ENCODE data around the gene ITPKA.

GRCh38 chr15:41480396-41481140 lies 13.1 kb upstream of the ITPKA start:
- no peak for TF ChIP-seq POLR2AphosphoS5 (IDR thresholded peaks at IDR 0.05)
- no peak for TF ChIP-seq CTCF (IDR thresholded peaks at IDR 0.05)
- no peak for TF ChIP-seq POLR2A (IDR thresholded peaks at IDR 0.05)

All from breast epithelium (tissue), 3 donors.